Fibroblast of skin of scalp (primary cell): Measurements from ENCODE around the gene MAP3K19. TPM values are rescaled to one million over a fixed set of nuclear protein-coding genes. Genes with fewer than 3 reads are reported as not detected.
"Not testable (repeated sequence)": the region's sequence is repeated elsewhere in the genome, so short reads cannot be mapped to it uniquely, and the experiment has no call there.

ENCODE experiments used
- DNase-seq: peaks from one replicate; pipeline ENCODE4 v3.0.0-alpha.2; 2013
- polyA plus RNA-seq, 2 experiments: library from polyadenylated mRNA; unstranded; fragments of 120-200 nt; gene quantifications; one replicate each; pipeline ENCODE4 v1.2.1, GENCODE V29; 2013; ENCODE audit not compliant: insufficient read length in 2 of 2

Gene MAP3K19
- polyA plus RNA-seq (2013, experiment 1 of 2; ENCODE audit: insufficient read length) = not detected
- polyA plus RNA-seq (2013, experiment 2 of 2; ENCODE audit: insufficient read length) = not detected

GRCh38 chr2:135047300-135047699, at the start of gene MAP3K19:
MAP3K19 (minus strand) TSS chr2:135047447; CDS start chr2:135024647, 22,800 bp downstream.
- DNase-seq = no peak

- DNase-seq = peak; percentile 23
Measured at GRCh38 chr2:135096665-135097446, 49.6 kb upstream of the MAP3K19 start.

GRCh38 chr2:135095591-135095990, 48.3 kb upstream of the MAP3K19 start:
- no peak for DNase-seq

- no peak for DNase-seq
Measured at GRCh38 chr2:135094508-135094907, 47.3 kb upstream of the MAP3K19 start.

- no peak for DNase-seq
Measured at GRCh38 chr2:135093670-135094330, 46.6 kb upstream of the MAP3K19 start.

GRCh38 chr2:135093193-135093592, 45.9 kb upstream of the MAP3K19 start:
- no peak for DNase-seq

GRCh38 chr2:135091681-135092080, 44.4 kb upstream of the MAP3K19 start:
- no peak for DNase-seq

GRCh38 chr2:135089597-135089996, 42.4 kb upstream of the MAP3K19 start:
- DNase-seq = not testable (repeated sequence)

GRCh38 chr2:135086222-135086621, 39.0 kb upstream of the MAP3K19 start:
- DNase-seq = no peak

GRCh38 chr2:135078417-135078816, 31.2 kb upstream of the MAP3K19 start:
- no peak for DNase-seq

GRCh38 chr2:135076556-135076955, 29.3 kb upstream of the MAP3K19 start:
- DNase-seq = no peak

- DNase-seq = no peak
Measured at GRCh38 chr2:135074216-135074615, 27.0 kb upstream of the MAP3K19 start.

GRCh38 chr2:135072125-135072997, 25.1 kb upstream of the MAP3K19 start:
- no peak for DNase-seq

- peak; percentile 43 for DNase-seq
Measured at GRCh38 chr2:135066710-135067109, 19.5 kb upstream of the MAP3K19 start.

- DNase-seq = no peak
Measured at GRCh38 chr2:135064149-135064548, 16.9 kb upstream of the MAP3K19 start.

GRCh38 chr2:135063210-135063609, 16.0 kb upstream of the MAP3K19 start:
- DNase-seq = no peak

- DNase-seq = no peak
Measured at GRCh38 chr2:135059577-135059976, 12.3 kb upstream of the MAP3K19 start.

- DNase-seq = peak; percentile 32
Measured at GRCh38 chr2:135056790-135057189, 9.5 kb upstream of the MAP3K19 start.

GRCh38 chr2:135055182-135055786, 8.0 kb upstream of the MAP3K19 start:
- peak; percentile 85 for DNase-seq

GRCh38 chr2:135052997-135053474, 5.8 kb upstream of the MAP3K19 start:
- DNase-seq = peak; percentile 16

GRCh38 chr2:135052042-135052876, 5.0 kb upstream of the MAP3K19 start, which contains the start of gene RAB3GAP1:
RAB3GAP1 (plus strand) TSS chr2:135052292; CDS start chr2:135052308, 16 bp downstream.
- DNase-seq = peak; percentile 85
